IMR-90 (cell line): ENCODE data around the gene C7orf57. TPM values are rescaled to one million over a fixed set of nuclear protein-coding genes. Genes with fewer than 3 reads are reported as not detected.
A peak's percentile ranks its signal among the peaks of the same experiment; 100 is the strongest.

Source experiments
- ATAC-seq: fragments of 200-7000 bp; cut with Tn5 transposase; 2 replicates; pipeline ENCODE4 v1.9.1; 2020; ENCODE audit warnings: low read depth, mild to moderate bottlenecking, moderate library complexity
- BruUV-seq: library from RNA; stranded (reverse); fragments of 400-500 nt; replicated peaks from 2 replicates; lab custom pipeline; 2021; lab: Mats Ljungman, UMichigan
- CTCF ChIA-PET: fragments of 300-600 bp; formaldehyde crosslinking; extraction: SDS; loops from one replicate; lab custom pipeline; 2021; ENCODE audit warnings: antibody characterized with exemption; lab: Yijun Ruan, JAX
- POLR2A ChIA-PET: fragments of 300-600 bp; sonication (Branson Sonifier 250); formaldehyde crosslinking; loops from one replicate; lab custom pipeline; 2022; ENCODE audit warnings: antibody characterized with exemption; ENCODE audit not compliant: unreplicated experiment; lab: Charles Lee
- DNase-seq: peaks from one replicate; pipeline ENCODE4 v3.0.0; 2013
- H2AFZ ChIP-seq: replicated peaks from 2 replicates; pipeline ENCODE3; 2013; ENCODE audit warnings: low read length, mild to moderate bottlenecking; ENCODE audit not compliant: poor library complexity
- H2AK5ac ChIP-seq: 2 replicates; pipeline ENCODE4 v1.6.1; 2013; ENCODE audit warnings: low read depth, low read length, inconsistent platforms
- H2AK9ac ChIP-seq: replicated peaks from 2 replicates; pipeline ENCODE3; 2013; ENCODE audit warnings: mild to moderate bottlenecking, low read depth, low read length, moderate library complexity; ENCODE audit not compliant: poor library complexity
- H2BK120ac ChIP-seq: 2 replicates; pipeline ENCODE4 v1.6.1; 2013; ENCODE audit warnings: low read depth, low read length, inconsistent platforms
- H2BK15ac ChIP-seq: 3 replicates; pipeline ENCODE4 v1.6.1; 2013; ENCODE audit warnings: low read depth, low read length, inconsistent platforms
- H2BK20ac ChIP-seq: 2 replicates; pipeline ENCODE4 v1.6.1; 2013; ENCODE audit warnings: low read depth, mild to moderate bottlenecking, inconsistent platforms, low read length, moderate library complexity
- H2BK5ac ChIP-seq: 2 replicates; pipeline ENCODE4 v1.6.1; 2013; ENCODE audit warnings: mild to moderate bottlenecking, low read depth, low read length, inconsistent platforms; ENCODE audit not compliant: poor library complexity, severe bottlenecking
- H3K14ac ChIP-seq: replicated peaks from 2 replicates; pipeline ENCODE4 v1.6.1; 2013; ENCODE audit warnings: low read depth, low read length, inconsistent platforms
- H3K18ac ChIP-seq: 2 replicates; pipeline ENCODE4 v1.6.1; 2013; ENCODE audit warnings: low read depth, low read length, control low read depth
- H3K23ac ChIP-seq: 2 replicates; pipeline ENCODE4 v1.6.1; 2013; ENCODE audit warnings: low read depth, low read length, inconsistent platforms
- H3K27ac ChIP-seq: 2 replicates; pipeline ENCODE4 v1.5.1; 2013; ENCODE audit warnings: mild to moderate bottlenecking, control low read depth, low read length; ENCODE audit not compliant: insufficient read depth
- H3K27me3 ChIP-seq: 2 replicates; pipeline ENCODE4 v1.6.1; 2013; ENCODE audit warnings: low read length; ENCODE audit not compliant: control insufficient read depth, insufficient read depth
- H3K36me3 ChIP-seq: 2 replicates; pipeline ENCODE4 v1.6.1; 2013; ENCODE audit warnings: low read length, mixed read lengths; ENCODE audit not compliant: control insufficient read depth, insufficient read depth
- H3K4ac ChIP-seq: 2 replicates; pipeline ENCODE4 v1.6.1; 2013; ENCODE audit warnings: low read depth, low read length, inconsistent platforms
- H3K4me1 ChIP-seq: 2 replicates; pipeline ENCODE4 v1.6.1; 2013; ENCODE audit warnings: low read length, mixed read lengths; ENCODE audit not compliant: control insufficient read depth, insufficient read depth
- H3K4me2 ChIP-seq: 2 replicates; pipeline ENCODE4 v1.6.1; 2013; ENCODE audit warnings: low read depth, mild to moderate bottlenecking, control low read depth, low read length, moderate library complexity
- H3K4me3 ChIP-seq: 2 replicates; pipeline ENCODE4 v1.5.1; 2013; ENCODE audit warnings: low read depth, mild to moderate bottlenecking, control low read depth, low read length, moderate library complexity; ENCODE audit not compliant: insufficient read depth
- H3K56ac ChIP-seq: 2 replicates; pipeline ENCODE4 v1.6.1; 2013; ENCODE audit warnings: low read length, inconsistent platforms; ENCODE audit not compliant: insufficient read depth; ENCODE audit errors: extremely low read depth
- H3K79me1 ChIP-seq, 2 experiments: 2 replicates each; pipeline ENCODE4 v1.6.1; 2013; ENCODE audit warnings: low read length in 2 of 2, inconsistent platforms in 1 of 2, low read depth in 1 of 2
- H3K9ac ChIP-seq: 2 replicates; pipeline ENCODE4 v1.6.1; 2013; ENCODE audit warnings: low read depth, low read length, control low read depth
- H3K9me1 ChIP-seq: 2 replicates; pipeline ENCODE4 v1.6.1; 2013; ENCODE audit warnings: low read length, inconsistent platforms; ENCODE audit not compliant: insufficient read depth
- H3K9me3 ChIP-seq: 2 replicates; pipeline ENCODE4 v1.6.1; 2013; ENCODE audit warnings: low read length; ENCODE audit not compliant: control insufficient read depth, insufficient read depth
- H4K20me1 ChIP-seq: 2 replicates; pipeline ENCODE4 v1.6.1; 2013; ENCODE audit warnings: low read length, inconsistent platforms; ENCODE audit not compliant: insufficient read depth
- H4K5ac ChIP-seq: 2 replicates; pipeline ENCODE4 v1.6.1; 2013; ENCODE audit warnings: mild to moderate bottlenecking, low read depth, low read length, control low read depth
- H4K8ac ChIP-seq, 2 experiments: 2 replicates each; pipeline ENCODE4 v1.6.1; 2013; ENCODE audit warnings: low read depth in 2 of 2, low read length in 2 of 2, control low read depth in 1 of 2, inconsistent platforms in 1 of 2
- H4K91ac ChIP-seq: 2 replicates; pipeline ENCODE4 v1.6.1; 2013; ENCODE audit warnings: low read depth, low read length, inconsistent platforms; ENCODE audit not compliant: insufficient read depth
- BHLHE40 ChIP-seq: fragments of 150-350 bp; IDR thresholded peaks from 2 replicates; pipeline ENCODE4 v1.6.1; 2016; ENCODE audit warnings: mild to moderate bottlenecking, low read depth, low read length
- CHD1 ChIP-seq: IDR thresholded peaks from 2 replicates; pipeline ENCODE4 v1.6.1; 2012; ENCODE audit warnings: low read depth, low read length, improper control_type of control experiment
- POLR2A ChIP-seq: IDR thresholded peaks from 2 replicates; pipeline ENCODE4 v1.6.1; 2012; ENCODE audit warnings: mild to moderate bottlenecking, low read depth, low read length
- RAD21 ChIP-seq: IDR thresholded peaks from 2 replicates; pipeline ENCODE4 v1.6.1; 2012; ENCODE audit warnings: low read length, improper control_type of control experiment
- WGBS, 2 experiments: methylation state at CpG; one replicate each; pipeline versions ENCODE4 v1.1.5 to v1.1.7; 2013; ENCODE audit warnings: missing lambda C conversion rate in 2 of 2; ENCODE audit not compliant: insufficient read length in 1 of 2; ENCODE audit errors: extremely low coverage in 2 of 2; 5-methylcytosine and 5-hydroxymethylcytosine counted together
- dilution Hi-C: fragments of 300-500 bp; cut with HindIII; formaldehyde crosslinking; loops from one replicate; pipeline ENCODE4 v1.14.3; 2018; ENCODE audit warnings: low sequenced_read_pairs; ENCODE audit not compliant: unreplicated experiment
- in situ Hi-C: fragments of 300-500 bp; cut with MboI; formaldehyde crosslinking; loops from 3 replicates; pipeline ENCODE4 v1.14.3; 2019; ENCODE audit warnings: low sequenced_read_pairs, inconsistent platforms, mixed read lengths
- intact Hi-C: fragments of 100-400 bp; cut with micrococcal nuclease; formaldehyde crosslinking; loops from 2 replicates; pipeline ENCODE4 v1.10.0; 2022
- polyA plus RNA-seq, 3 experiments: library from polyadenylated mRNA; depleted of rRNA; stranded (reverse); fragments of >200 nt; gene quantifications; 2 replicates each; pipeline ENCODE4 v1.2.3, GENCODE V29; 2012; ENCODE audit warnings: low replicate concordance in 1 of 3
- total RNA-seq: library from RNA; depleted of rRNA; stranded (reverse); fragments of >200 nt; gene quantifications from 2 replicates; pipeline ENCODE4 v1.2.3, GENCODE V29; 2012
- TF ChIP-seq, protein P1 (sequence below): fragments of 150-350 bp; IDR thresholded peaks from 2 replicates; pipeline ENCODE4 v1.6.1; 2016; ENCODE audit warnings: low read depth, mild to moderate bottlenecking, low read length, moderate library complexity, borderline replicate concordance
- TF ChIP-seq, protein P2 (sequence below): conservative IDR thresholded peaks from 2 replicates; pipeline ENCODE4 v1.5.1; 2012; ENCODE audit warnings: mild to moderate bottlenecking, low read depth, low read length, improper control_type of control experiment
- TF ChIP-seq, protein P3 (sequence below): fragments of 150-350 bp; IDR thresholded peaks from 2 replicates; pipeline ENCODE4 v1.6.1; 2017; ENCODE audit warnings: mild to moderate bottlenecking, antibody characterized with exemption, low read length, low read depth

C7orf57 gene
- total and polyA plus RNA-seq, 2 of the 4 experiments (the other 2 are of a cell fraction) = not detected

DNA sequence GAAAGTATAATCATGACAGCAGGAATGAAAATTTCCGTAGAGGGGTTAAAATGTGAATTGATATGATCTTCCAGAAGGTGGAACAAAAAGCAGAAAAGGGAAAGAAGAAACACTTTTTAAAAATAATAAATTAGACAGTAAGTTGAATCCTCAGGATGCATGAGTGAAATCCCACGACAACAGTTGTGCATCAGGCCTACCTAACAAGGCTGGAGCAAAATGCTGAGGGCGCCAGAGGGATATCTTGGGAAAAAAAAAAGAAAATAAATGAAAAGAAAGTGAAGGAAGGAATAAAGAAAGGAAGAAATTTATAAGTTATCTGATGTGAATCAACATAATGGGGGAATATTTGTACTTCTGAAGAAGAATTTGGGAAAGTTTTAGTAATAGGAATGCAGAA lies 42.9 kb upstream of the C7orf57 start:
- WGBS, 2 experiments = no CpG with 5 or more reads among the region's 3 CpGs
- TF ChIP-seq, protein P1, sequence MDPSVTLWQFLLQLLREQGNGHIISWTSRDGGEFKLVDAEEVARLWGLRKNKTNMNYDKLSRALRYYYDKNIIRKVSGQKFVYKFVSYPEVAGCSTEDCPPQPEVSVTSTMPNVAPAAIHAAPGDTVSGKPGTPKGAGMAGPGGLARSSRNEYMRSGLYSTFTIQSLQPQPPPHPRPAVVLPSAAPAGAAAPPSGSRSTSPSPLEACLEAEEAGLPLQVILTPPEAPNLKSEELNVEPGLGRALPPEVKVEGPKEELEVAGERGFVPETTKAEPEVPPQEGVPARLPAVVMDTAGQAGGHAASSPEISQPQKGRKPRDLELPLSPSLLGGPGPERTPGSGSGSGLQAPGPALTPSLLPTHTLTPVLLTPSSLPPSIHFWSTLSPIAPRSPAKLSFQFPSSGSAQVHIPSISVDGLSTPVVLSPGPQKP = no peak
- TF ChIP-seq POLR2A (no peak), RAD21 (no peak), BHLHE40 (no peak), CHD1 (no peak)
- TF ChIP-seq, protein P2, sequence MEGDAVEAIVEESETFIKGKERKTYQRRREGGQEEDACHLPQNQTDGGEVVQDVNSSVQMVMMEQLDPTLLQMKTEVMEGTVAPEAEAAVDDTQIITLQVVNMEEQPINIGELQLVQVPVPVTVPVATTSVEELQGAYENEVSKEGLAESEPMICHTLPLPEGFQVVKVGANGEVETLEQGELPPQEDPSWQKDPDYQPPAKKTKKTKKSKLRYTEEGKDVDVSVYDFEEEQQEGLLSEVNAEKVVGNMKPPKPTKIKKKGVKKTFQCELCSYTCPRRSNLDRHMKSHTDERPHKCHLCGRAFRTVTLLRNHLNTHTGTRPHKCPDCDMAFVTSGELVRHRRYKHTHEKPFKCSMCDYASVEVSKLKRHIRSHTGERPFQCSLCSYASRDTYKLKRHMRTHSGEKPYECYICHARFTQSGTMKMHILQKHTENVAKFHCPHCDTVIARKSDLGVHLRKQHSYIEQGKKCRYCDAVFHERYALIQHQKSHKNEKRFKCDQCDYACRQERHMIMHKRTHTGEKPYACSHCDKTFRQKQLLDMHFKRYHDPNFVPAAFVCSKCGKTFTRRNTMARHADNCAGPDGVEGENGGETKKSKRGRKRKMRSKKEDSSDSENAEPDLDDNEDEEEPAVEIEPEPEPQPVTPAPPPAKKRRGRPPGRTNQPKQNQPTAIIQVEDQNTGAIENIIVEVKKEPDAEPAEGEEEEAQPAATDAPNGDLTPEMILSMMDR = no peak
- TF ChIP-seq, protein P3, sequence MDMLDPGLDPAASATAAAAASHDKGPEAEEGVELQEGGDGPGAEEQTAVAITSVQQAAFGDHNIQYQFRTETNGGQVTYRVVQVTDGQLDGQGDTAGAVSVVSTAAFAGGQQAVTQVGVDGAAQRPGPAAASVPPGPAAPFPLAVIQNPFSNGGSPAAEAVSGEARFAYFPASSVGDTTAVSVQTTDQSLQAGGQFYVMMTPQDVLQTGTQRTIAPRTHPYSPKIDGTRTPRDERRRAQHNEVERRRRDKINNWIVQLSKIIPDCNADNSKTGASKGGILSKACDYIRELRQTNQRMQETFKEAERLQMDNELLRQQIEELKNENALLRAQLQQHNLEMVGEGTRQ = no peak

More for the DNA sequence above, 42.9 kb upstream of the C7orf57 start:
- no peaks in the 10 kb centered on the region for H4K20me1 ChIP-seq
- peak overlapping the region; percentile 72 to 89; a peak in 3 of 4 replicates for H4K8ac ChIP-seq
- no peak overlapping the region for H3K14ac ChIP-seq
- H3K18ac ChIP-seq = no peak overlapping the region
- intact Hi-C loops = loop anchor here (5.0 kb wide), 1 partner anchor 95 kb away; the partner anchor contains the start of gene UPP1
- BruUV-seq = no TSS peak
- H2BK5ac ChIP-seq = no peak overlapping the region
- no peak overlapping the region for H3K4me2 ChIP-seq
- no peak overlapping the region for H2AFZ ChIP-seq
- no peak overlapping the region for H2BK15ac ChIP-seq
- ATAC-seq = no peak
- no peak overlapping the region for H2BK20ac ChIP-seq
- no peak overlapping the region for H3K23ac ChIP-seq
- no peak overlapping the region for H4K5ac ChIP-seq
- no peaks in the 10 kb centered on the region for H3K27me3 ChIP-seq
- H3K9me3 ChIP-seq = no peaks in the 10 kb centered on the region
- POLR2A ChIA-PET = no interaction called here
- H2AK9ac ChIP-seq = no peak overlapping the region
- H3K79me1 ChIP-seq = no peaks in the 10 kb centered on the region
- dilution Hi-C loops = loop anchor here (25.0 kb wide), 1 partner anchor 120 kb away; no protein-coding TSS in a partner anchor
- DNase-seq = no peak
- no peak overlapping the region for H2BK120ac ChIP-seq
- no peak overlapping the region for H4K91ac ChIP-seq
- no peak overlapping the region for H3K4ac ChIP-seq
- CTCF ChIA-PET = interaction anchor here (0.5 to 2.3 kb wide), 11 partner anchors 10 to 483 kb away, joined by 3 to 20 read pairs (median 5); partner anchors contain the start of gene PKD1L1
- in situ Hi-C loops = no loop called here
- no peak overlapping the region for H3K56ac ChIP-seq
- no peak overlapping the region for H3K4me3 ChIP-seq
- no peaks in the 10 kb centered on the region for H3K36me3 ChIP-seq
- H3K27ac ChIP-seq = no peak overlapping the region
- H3K4me1 ChIP-seq = no peaks in the 10 kb centered on the region; the same call in 1 of the 2 replicates
- no peak overlapping the region for H2AK5ac ChIP-seq
- no peak overlapping the region for H3K9ac ChIP-seq
- H3K9me1 ChIP-seq = no peaks in the 10 kb centered on the region
